ENCODE data around the gene ERCC1.

Gene ERCC1

GRCh38 chr19:45423589-45424190, at the start of gene ERCC1:
ERCC1 (minus strand) TSS chr19:45423917; CDS start chr19:45423374, 543 bp downstream.
- DNase-seq (ENCODE audit: low read depth), result peak; percentile 86

- DNase-seq (ENCODE audit: low read depth), result no peak
These were observed 49.6 kb upstream of the ERCC1 start for GRCh38 chr19:45473367-45473681.

DNA sequence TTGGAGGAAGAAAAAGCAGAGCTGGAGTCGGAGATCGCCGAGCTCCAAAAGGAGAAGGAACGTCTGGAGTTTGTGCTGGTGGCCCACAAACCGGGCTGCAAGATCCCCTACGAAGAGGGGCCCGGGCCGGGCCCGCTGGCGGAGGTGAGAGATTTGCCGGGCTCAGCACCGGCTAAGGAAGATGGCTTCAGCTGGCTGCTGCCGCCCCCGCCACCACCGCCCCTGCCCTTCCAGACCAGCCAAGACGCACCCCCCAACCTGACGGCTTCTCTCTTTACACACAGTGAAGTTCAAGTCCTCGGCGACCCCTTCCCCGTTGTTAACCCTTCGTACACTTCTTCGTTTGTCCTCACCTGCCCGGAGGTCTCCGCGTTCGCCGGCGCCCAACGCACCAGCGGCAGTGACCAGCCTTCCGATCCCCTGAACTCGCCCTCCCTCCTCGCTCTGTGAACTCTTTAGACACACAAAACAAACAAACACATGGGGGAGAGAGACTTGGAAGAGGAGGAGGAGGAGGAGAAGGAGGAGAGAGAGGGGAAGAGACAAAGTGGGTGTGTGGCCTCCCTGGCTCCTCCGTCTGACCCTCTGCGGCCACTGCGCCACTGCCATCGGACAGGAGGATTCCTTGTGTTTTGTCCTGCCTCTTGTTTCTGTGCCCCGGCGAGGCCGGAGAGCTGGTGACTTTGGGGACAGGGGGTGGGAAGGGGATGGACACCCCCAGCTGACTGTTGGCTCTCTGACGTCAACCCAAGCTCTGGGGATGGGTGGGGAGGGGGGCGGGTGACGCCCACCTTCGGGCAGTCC, 49.0 kb upstream of the ERCC1 start:
- DNase-seq (ENCODE audit: low read depth), result no peak

DNA sequence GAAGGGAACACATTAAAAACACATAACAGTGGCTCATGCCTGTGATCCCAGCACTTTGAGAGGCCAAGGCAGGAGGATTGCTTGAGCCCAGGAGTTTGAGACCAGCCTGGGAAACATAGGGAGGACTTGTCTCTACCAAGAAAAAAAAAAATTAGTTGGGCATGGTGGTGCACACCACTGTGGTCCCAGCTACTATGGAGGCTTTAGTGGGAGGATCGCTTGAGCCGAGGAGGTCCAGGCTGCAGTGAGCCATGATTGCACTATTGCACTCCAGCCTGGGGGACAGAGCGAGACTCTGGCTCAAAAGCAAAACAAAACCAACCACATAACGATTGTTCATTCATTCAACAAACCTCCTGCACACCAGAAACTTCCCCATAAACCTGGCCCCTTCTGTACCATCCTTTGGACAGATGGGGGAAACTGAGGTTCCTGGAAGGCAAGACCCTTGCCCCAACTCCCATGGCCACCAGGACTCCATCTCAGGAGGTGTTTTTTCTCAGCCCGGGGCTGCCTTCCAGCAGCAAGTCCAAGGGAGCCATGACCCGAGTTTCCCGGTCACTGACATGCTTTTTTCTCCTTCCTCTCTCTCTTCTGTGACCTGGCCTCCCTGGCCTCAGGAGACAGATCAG, 48.3 kb upstream of the ERCC1 start:
- no peak for DNase-seq (ENCODE audit: low read depth)

DNA sequence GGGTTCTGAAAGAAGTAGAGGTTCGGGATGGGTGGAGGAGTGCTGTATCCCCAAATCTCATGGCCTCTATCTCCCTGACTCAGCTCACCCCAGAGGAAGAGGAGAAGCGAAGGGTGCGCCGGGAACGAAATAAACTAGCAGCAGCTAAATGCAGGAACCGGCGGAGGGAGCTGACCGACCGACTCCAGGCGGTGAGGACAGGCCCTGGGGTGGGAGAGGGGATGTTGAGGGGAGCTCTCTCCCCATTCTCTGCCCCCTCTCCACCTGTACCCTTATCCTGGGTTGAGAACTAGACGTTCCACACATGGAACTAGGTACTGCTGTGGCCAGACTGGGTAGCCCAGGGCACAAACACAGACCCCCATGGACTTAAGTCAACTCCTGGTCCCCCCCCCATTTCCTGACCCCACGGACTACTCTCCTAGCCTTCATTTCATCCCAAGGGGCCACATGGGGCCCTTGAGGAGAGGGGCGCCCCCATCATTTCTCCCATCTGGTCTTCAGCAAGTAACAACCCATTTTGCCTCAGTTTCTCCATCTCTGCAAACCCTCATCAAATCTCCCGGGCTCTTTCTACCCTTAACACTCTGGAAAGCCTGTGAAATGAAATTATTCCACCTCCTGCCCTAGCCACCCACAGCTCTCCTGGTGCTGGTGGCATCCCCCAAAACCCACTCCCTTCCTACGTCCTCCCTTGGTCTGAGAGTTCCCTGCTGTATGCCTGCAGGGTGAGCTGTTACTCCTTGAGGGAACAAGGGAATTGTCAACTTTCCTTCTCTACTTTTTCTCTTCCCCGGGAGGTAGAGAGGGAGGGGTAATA, 47.6 kb upstream of the ERCC1 start:
- no peak for DNase-seq (ENCODE audit: low read depth)

DNA sequence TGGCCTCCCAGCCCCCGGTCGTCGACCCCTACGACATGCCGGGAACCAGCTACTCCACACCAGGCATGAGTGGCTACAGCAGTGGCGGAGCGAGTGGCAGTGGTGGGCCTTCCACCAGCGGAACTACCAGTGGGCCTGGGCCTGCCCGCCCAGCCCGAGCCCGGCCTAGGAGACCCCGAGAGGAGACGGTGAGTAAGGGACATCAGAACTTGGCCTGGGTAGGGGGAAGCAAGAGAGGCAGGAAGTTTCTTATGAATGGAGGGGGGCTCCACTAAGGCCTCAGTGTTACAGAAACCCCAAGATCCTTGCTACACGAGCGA, 47.0 kb upstream of the ERCC1 start:
- no peak for DNase-seq (ENCODE audit: low read depth)

- DNase-seq (ENCODE audit: low read depth), result no peak
These were observed 46.4 kb upstream of the ERCC1 start for GRCh38 chr19:45469945-45470761.

- peak; percentile 88 for DNase-seq (ENCODE audit: low read depth)
These were observed 45.6 kb upstream of the ERCC1 start for GRCh38 chr19:45469132-45469944.

GRCh38 chr19:45468803-45469131, 45.0 kb upstream of the ERCC1 start:
- DNase-seq (ENCODE audit: low read depth), result no peak

DNA sequence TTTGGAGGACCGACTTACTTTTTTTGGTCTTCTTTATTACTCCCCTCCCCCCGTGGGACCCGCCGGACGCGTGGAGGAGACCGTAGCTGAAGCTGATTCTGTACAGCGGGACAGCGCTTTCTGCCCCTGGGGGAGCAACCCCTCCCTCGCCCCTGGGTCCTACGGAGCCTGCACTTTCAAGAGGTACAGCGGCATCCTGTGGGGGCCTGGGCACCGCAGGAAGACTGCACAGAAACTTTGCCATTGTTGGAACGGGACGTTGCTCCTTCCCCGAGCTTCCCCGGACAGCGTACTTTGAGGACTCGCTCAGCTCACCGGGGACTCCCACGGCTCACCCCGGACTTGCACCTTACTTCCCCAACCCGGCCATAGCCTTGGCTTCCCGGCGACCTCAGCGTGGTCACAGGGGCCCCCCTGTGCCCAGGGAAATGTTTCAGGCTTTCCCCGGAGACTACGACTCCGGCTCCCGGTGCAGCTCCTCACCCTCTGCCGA, 44.5 kb upstream of the ERCC1 start:
- no peak for DNase-seq (ENCODE audit: low read depth)

GRCh38 chr19:45467456-45468158, 43.9 kb upstream of the ERCC1 start, which contains the start of gene FOSB:
FOSB (plus strand) TSS chr19:45467996; CDS start chr19:45468587, 591 bp downstream.
- DNase-seq (ENCODE audit: low read depth), result peak; percentile 89

GRCh38 chr19:45467115-45467455, 43.4 kb upstream of the ERCC1 start:
- no peak for DNase-seq (ENCODE audit: low read depth)

GRCh38 chr19:45464852-45465441, 41.2 kb upstream of the ERCC1 start:
- DNase-seq (ENCODE audit: low read depth), result no peak

GRCh38 chr19:45464274-45464673, 40.6 kb upstream of the ERCC1 start:
- no peak for DNase-seq (ENCODE audit: low read depth)

- no peak for DNase-seq (ENCODE audit: low read depth)
These were observed 39.5 kb upstream of the ERCC1 start for GRCh38 chr19:45463241-45463640.

- DNase-seq (ENCODE audit: low read depth), result no peak
These were observed 38.5 kb upstream of the ERCC1 start for GRCh38 chr19:45462174-45462573.

GRCh38 chr19:45460807-45461347, 37.2 kb upstream of the ERCC1 start:
- DNase-seq (ENCODE audit: low read depth), result no peak

DNA sequence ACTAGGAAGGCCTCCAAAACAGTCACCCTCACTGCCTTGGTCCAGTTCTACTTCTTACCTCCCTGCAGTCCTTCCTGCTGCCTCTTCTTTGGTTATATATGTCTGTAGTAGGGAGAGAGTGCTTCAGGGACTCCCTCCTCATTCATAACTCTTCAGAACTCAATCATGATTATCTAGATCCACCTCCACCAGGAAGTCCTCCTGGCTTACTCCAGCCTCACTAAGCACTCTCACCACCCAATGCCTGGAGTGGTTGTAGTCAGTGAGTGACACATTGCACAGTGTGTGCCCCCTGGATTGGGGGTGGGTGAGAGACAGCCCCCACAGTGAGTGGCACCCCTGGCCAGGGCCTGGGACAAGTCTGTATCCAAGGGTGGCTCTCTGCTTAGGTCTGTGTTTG, 34.1 kb upstream of the ERCC1 start:
- no peak for DNase-seq (ENCODE audit: low read depth)

- no peak for DNase-seq (ENCODE audit: low read depth)
These were observed 32.7 kb upstream of the ERCC1 start for GRCh38 chr19:45456500-45456815.
